Progenitor cell of endocrine pancreas (in vitro differentiated cells): ENCODE data around the gene VPS13D. TPM values are rescaled to one million over a fixed set of nuclear protein-coding genes. Genes with fewer than 3 reads are reported as not detected.
"Not testable (repeated sequence)": the region's sequence is repeated elsewhere in the genome, so short reads cannot be mapped to it uniquely, and the experiment has no call there.

ENCODE experiments used
- DNase-seq: peaks from one replicate; pipeline ENCODE4 v3.0.0; 2021; ENCODE audit warnings: low spot score; ENCODE audit not compliant: unreplicated experiment
- H3K27ac Mint-ChIP-seq: 2 replicates; pipeline ENCODE4 v1.8.0; 2021; ENCODE audit warnings: mild to moderate bottlenecking, moderate library complexity, mixed read lengths
- H3K27me3 Mint-ChIP-seq: 2 replicates; pipeline ENCODE4 v1.8.0; 2021; ENCODE audit warnings: mixed read lengths
- H3K36me3 Mint-ChIP-seq: 2 replicates; pipeline ENCODE4 v1.8.0; 2022; ENCODE audit warnings: mixed read lengths; ENCODE audit not compliant: insufficient read depth
- H3K4me1 Mint-ChIP-seq: 2 replicates; pipeline ENCODE4 v1.8.0; 2021; ENCODE audit warnings: low read depth, mixed read lengths
- H3K4me3 Mint-ChIP-seq: 2 replicates; pipeline ENCODE4 v1.8.0; 2021; ENCODE audit warnings: low read depth, mild to moderate bottlenecking, moderate library complexity, mixed read lengths
- H3K9me3 Mint-ChIP-seq: 2 replicates; pipeline ENCODE4 v1.8.0; 2021; ENCODE audit warnings: low read depth, mixed read lengths
- total RNA-seq: library from RNA; stranded (reverse); gene quantifications from 2 replicates; pipeline ENCODE4 v1.2.1, GENCODE V29; 2021
- TF ChIP-seq, protein P1 (sequence below): fragments of 200-600 bp; sonication (generic); IDR thresholded peaks from one replicate; pipeline ENCODE4 v1.5.0; 2021; ENCODE audit warnings: antibody characterized with exemption, mild to moderate bottlenecking; ENCODE audit not compliant: unreplicated experiment

Gene VPS13D
- total RNA-seq, 1 donor from 2014 or later: 41.9 TPM

- H3K36me3 Mint-ChIP-seq: peaks cover 74% of the 10 kb centered on the region
- peaks cover 31% of the 10 kb centered on the region for H3K9me3 Mint-ChIP-seq
- no peak overlapping the region for H3K4me3 Mint-ChIP-seq
- DNase-seq: no peak
- H3K4me1 Mint-ChIP-seq: peaks cover 10% of the 10 kb centered on the region
- TF ChIP-seq, protein P1, sequence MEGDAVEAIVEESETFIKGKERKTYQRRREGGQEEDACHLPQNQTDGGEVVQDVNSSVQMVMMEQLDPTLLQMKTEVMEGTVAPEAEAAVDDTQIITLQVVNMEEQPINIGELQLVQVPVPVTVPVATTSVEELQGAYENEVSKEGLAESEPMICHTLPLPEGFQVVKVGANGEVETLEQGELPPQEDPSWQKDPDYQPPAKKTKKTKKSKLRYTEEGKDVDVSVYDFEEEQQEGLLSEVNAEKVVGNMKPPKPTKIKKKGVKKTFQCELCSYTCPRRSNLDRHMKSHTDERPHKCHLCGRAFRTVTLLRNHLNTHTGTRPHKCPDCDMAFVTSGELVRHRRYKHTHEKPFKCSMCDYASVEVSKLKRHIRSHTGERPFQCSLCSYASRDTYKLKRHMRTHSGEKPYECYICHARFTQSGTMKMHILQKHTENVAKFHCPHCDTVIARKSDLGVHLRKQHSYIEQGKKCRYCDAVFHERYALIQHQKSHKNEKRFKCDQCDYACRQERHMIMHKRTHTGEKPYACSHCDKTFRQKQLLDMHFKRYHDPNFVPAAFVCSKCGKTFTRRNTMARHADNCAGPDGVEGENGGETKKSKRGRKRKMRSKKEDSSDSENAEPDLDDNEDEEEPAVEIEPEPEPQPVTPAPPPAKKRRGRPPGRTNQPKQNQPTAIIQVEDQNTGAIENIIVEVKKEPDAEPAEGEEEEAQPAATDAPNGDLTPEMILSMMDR: no peak
- H3K27me3 Mint-ChIP-seq: no peaks in the 10 kb centered on the region
- no peak overlapping the region for H3K27ac Mint-ChIP-seq
Measured at GRCh38 chr1:12387641-12388040, 157.8 kb downstream of the VPS13D start.

DNA sequence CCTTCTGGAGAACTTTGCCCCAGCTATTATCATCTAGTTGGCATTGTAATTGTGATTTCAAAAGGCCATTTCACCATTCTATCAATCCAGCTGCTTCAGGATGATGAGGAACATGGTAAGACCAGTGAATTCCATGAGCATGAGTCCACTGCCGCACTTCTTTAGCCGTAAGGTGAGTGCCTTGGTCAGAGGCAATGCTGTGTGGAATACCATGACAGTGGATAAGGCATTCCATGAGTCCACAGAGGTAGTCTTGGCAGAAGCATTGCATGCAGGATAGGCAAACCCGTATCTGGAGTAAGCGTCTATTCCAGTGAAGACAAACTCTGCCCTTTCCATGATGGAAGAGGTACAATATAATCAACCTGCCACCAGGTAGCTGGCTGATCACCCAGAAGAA lies 160.5 kb downstream of the VPS13D start:
- not testable (repeated sequence) for H3K27ac Mint-ChIP-seq, H3K4me1 Mint-ChIP-seq, DNase-seq, H3K4me3 Mint-ChIP-seq, H3K27me3 Mint-ChIP-seq
- peaks cover 68% of the 10 kb centered on the region for H3K36me3 Mint-ChIP-seq
- H3K9me3 Mint-ChIP-seq: peaks cover 29% of the 10 kb centered on the region

GRCh38 chr1:12397462-12398450 lies 167.9 kb downstream of the VPS13D start:
- Mint-ChIP-seq H3K4me3 (no peak overlapping the region), H3K27ac (peak overlapping the region; percentile 15), H3K4me1 (peaks cover 39% of the 10 kb centered on the region), H3K27me3 (peaks cover 15% of the 10 kb centered on the region), H3K36me3 (peaks cover 24% of the 10 kb centered on the region), H3K9me3 (peaks cover 2% of the 10 kb centered on the region)
- DNase-seq: no peak
- TF ChIP-seq, protein P1: no peak

DNA sequence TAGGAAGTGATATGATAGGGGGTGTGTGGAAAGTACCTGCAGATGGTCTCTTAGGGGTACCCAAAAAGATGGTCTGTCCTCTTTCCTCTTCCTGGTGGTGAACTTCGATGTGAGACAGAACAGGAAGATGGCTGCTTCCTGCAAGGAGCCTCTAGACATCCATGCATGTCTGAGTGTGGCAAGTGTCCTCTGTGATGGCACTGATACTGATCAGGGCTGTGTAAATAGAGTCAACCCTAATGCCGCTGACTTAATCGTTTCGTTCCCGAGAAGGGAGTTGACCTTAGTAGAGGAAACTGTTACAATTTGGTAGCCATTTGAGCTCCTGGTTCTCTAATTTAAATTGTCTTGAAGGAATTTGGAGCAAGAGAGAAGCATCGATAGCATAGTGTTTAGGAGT lies 168.6 kb downstream of the VPS13D start:
- TF ChIP-seq, protein P1: no peak
- Mint-ChIP-seq H3K36me3 (peaks cover 25% of the 10 kb centered on the region), H3K4me3 (no peak overlapping the region), H3K27ac (no peak overlapping the region), H3K9me3 (peaks cover 2% of the 10 kb centered on the region), H3K4me1 (peaks cover 43% of the 10 kb centered on the region), H3K27me3 (peaks cover 19% of the 10 kb centered on the region)
- DNase-seq: no peak

DNA sequence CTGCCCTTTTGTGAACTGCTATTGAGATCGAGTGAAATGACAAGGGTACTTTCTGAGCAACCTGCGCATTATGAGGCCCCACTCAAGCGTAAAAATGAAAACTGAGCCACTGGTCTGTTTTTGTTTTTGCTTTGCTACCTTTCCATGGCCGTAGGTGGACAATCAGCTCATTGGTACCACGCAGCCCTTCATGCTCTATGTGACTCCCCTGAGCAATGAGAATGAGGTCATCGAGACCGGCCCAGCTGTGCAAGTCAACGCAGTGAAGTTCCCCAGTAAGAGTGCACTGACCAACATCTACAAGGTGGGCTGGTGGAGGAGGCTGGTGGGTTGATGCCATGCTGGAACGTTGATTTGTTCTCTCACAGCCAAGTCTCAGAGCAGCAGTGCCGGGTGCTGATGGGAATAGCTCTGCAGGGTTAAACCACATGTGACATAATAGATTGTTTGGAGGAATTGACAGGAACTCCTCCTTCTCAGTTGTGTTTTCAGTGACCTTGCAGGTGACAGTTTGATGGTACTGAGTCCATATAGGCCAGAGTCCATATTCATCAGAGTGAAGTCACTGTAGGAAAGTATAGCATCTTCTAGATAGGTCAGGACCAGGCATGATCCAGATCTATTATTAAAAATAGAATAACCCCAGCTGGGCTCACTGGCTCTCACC lies 170.3 kb downstream of the VPS13D start:
- H3K4me3 Mint-ChIP-seq: no peak overlapping the region
- peaks cover 46% of the 10 kb centered on the region for H3K4me1 Mint-ChIP-seq
- TF ChIP-seq, protein P1: no peak
- peaks cover 30% of the 10 kb centered on the region for H3K27me3 Mint-ChIP-seq
- no peak overlapping the region for H3K27ac Mint-ChIP-seq
- peaks cover 29% of the 10 kb centered on the region for H3K36me3 Mint-ChIP-seq
- no peaks in the 10 kb centered on the region for H3K9me3 Mint-ChIP-seq
- DNase-seq: no peak
